SK-N-SH (cell line): ENCODE results near the gene ZSCAN2.
"Not testable (repeated sequence)": the region's sequence is repeated elsewhere in the genome, so short reads cannot be mapped to it uniquely, and the experiment has no call there.

ENCODE experiments used
- RAD21 ChIP-seq: IDR thresholded peaks from 2 replicates; pipeline ENCODE4 v1.6.1; 2012; ENCODE audit warnings: mild to moderate bottlenecking, low read length
- TF ChIP-seq, protein P1 (sequence below): fragments of 200-600 bp; sonication (generic); IDR thresholded peaks from 2 replicates; pipeline ENCODE4 v1.6.1; 2017; ENCODE audit warnings: antibody characterized with exemption, mild to moderate bottlenecking, moderate library complexity

DNA sequence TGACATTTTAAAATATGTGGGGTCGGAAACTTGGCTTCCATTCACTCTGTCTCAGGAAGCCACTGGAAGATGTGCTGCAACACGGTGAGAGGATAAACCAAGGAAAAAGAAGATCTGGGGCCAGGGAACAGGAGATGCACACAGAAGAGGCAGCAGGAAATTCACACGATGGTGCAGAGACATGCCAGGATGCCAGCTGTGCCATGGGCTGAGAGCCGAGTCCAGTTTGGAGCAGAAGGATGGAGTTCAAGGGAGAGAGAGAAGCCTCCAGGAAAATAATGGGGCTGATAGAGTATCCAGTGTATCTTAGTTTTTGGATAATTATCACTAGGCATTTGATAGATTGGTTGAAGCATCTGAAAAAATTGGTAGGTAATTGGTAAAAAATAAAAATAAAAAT lies 16.9 kb upstream of the ZSCAN2 start:
- TF ChIP-seq RAD21, result not testable (repeated sequence)
- TF ChIP-seq, protein P1, sequence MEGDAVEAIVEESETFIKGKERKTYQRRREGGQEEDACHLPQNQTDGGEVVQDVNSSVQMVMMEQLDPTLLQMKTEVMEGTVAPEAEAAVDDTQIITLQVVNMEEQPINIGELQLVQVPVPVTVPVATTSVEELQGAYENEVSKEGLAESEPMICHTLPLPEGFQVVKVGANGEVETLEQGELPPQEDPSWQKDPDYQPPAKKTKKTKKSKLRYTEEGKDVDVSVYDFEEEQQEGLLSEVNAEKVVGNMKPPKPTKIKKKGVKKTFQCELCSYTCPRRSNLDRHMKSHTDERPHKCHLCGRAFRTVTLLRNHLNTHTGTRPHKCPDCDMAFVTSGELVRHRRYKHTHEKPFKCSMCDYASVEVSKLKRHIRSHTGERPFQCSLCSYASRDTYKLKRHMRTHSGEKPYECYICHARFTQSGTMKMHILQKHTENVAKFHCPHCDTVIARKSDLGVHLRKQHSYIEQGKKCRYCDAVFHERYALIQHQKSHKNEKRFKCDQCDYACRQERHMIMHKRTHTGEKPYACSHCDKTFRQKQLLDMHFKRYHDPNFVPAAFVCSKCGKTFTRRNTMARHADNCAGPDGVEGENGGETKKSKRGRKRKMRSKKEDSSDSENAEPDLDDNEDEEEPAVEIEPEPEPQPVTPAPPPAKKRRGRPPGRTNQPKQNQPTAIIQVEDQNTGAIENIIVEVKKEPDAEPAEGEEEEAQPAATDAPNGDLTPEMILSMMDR, result not testable (repeated sequence)
